Measurements from ENCODE around the gene RPS4Y1.

GRCh38 chrY:2846791-2847190 is 5.4 kb downstream of the RPS4Y1 start:
- no peak for TF ChIP-seq BACH1 (IDR thresholded peaks at IDR 0.05; ENCODE audit: low read length)
- TF ChIP-seq EP300 (IDR thresholded peaks at IDR 0.05; ENCODE audit: borderline replicate concordance in 1 of 2, low read depth in 2 of 2, low read length in 2 of 2), result no peak
- no peak for TF ChIP-seq CTCF (IDR thresholded peaks at IDR 0.05; ENCODE audit: control extremely low read depth in 1 of 3, insufficient read depth in 1 of 3, low read depth in 1 of 3, low read length in 3 of 3)
- TF ChIP-seq POLR2AphosphoS5 (IDR thresholded peaks at IDR 0.05; ENCODE audit: low read depth, low read length), result no peak
- TF ChIP-seq POLR2A (IDR thresholded peaks at IDR 0.05; ENCODE audit: control extremely low read depth in 1 of 2, low read depth in 2 of 2, low read length in 2 of 2), result no peak
- no peak for TF ChIP-seq CHD2 (IDR thresholded peaks at IDR 0.05; ENCODE audit: low read length)
- no peak for TF ChIP-seq ATF2 (IDR thresholded peaks at IDR 0.05; ENCODE audit: low read length)
- no peak for TF ChIP-seq SIX5 (IDR thresholded peaks at IDR 0.05; ENCODE audit: low read depth, low read length)

All from H1 (cell line).